Vagina (tissue), 2 donors: ENCODE data around the gene AADACL4. TPM values are rescaled to one million over a fixed set of nuclear protein-coding genes. Genes with fewer than 3 reads are reported as not detected.
"Not testable (repeated sequence)": the region's sequence is repeated elsewhere in the genome, so short reads cannot be mapped to it uniquely, and the experiment has no call there.

ENCODE experiments used
- DNase-seq, 2 donors: peaks; one replicate each; pipeline ENCODE4 v3.0.0-alpha.2; 2017; ENCODE audit errors: extremely low spot score in 2 of 2
- H3K27ac ChIP-seq: fragments of 200-600 bp; sonication (generic); one replicate; pipeline ENCODE4 v1.5.1; 2019
- H3K27me3 ChIP-seq: fragments of 200-600 bp; sonication (generic); one replicate; pipeline ENCODE4 v1.5.1; 2019
- H3K36me3 ChIP-seq, 2 donors: fragments of 200-600 bp; sonication (generic); one replicate each; pipeline ENCODE4 v1.5.1; 2017 to 2019
- H3K4me1 ChIP-seq: fragments of 200-600 bp; sonication (generic); one replicate; pipeline ENCODE4 v1.5.1; 2019
- H3K4me3 ChIP-seq, 2 donors: fragments of 200-600 bp; sonication (generic); 1 replicate in 1 of 2; 2 replicates in 1 of 2; pipeline ENCODE4 v1.5.1; 2016 to 2019
- H3K9me3 ChIP-seq: fragments of 200-600 bp; sonication (generic); one replicate; pipeline ENCODE4 v1.5.1; 2019
- POLR2A ChIP-seq, 2 donors: fragments of 450-650 bp; IDR thresholded peaks; one replicate each; pipeline ENCODE4 v1.6.1; 2017; ENCODE audit warnings: antibody characterized with exemption in 2 of 2, mild to moderate bottlenecking in 2 of 2, moderate library complexity in 2 of 2
- POLR2AphosphoS5 ChIP-seq, 2 donors: sonication (generic); formaldehyde crosslinking; IDR thresholded peaks; one replicate each; pipeline ENCODE4 v1.9.0; 2017; ENCODE audit warnings: antibody characterized with exemption in 2 of 2, mild to moderate bottlenecking in 2 of 2, low read depth in 1 of 2; ENCODE audit not compliant: insufficient read depth in 1 of 2
- intact Hi-C: fragments of 100-400 bp; cut with DNase I; formaldehyde crosslinking; loops from one replicate; pipeline ENCODE4 v1.15.1; 2023
- total RNA-seq: library from RNA; depleted of rRNA; stranded (reverse); fragments of >200 nt; gene quantifications from one replicate; pipeline ENCODE4 v1.2.3, GENCODE V29; 2016
- TF ChIP-seq, protein P1 (sequence below), 3 experiments: fragments of 450-650 bp in 2 of 3; fragments of 200-600 bp in 1 of 3; sonication (generic) in 1 of 3; IDR thresholded peaks; one replicate each; pipeline ENCODE4 v1.5.1; 2017 to 2019; ENCODE audit warnings: antibody characterized with exemption in 3 of 3, mild to moderate bottlenecking in 2 of 3, moderate library complexity in 2 of 3

Gene AADACL4
- total RNA-seq, 1 donor from 2014 or later = not detected

DNA sequence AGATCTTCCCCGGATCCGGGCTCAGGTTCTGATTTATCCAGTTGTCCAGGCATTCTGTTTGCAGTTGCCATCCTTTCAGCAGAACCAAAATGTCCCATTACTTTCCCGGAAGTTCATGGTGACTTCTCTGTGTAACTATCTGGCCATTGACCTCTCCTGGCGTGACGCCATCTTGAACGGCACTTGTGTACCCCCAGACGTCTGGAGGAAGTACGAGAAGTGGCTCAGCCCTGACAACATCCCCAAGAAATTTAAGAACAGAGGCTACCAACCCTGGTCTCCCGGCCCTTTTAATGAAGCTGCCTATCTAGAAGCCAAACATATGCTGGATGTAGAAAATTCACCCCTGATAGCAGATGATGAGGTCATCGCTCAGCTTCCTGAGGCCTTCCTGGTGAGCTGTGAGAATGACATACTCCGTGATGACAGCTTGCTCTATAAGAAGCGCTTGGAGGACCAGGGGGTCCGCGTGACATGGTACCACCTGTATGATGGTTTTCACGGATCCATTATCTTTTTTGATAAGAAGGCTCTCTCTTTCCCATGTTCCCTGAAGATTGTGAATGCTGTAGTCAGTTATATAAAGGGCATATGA is 22.4 kb downstream of the AADACL4 start:
- H3K4me3 ChIP-seq = no peak overlapping the region
- no peaks in the 10 kb centered on the region for H3K36me3 ChIP-seq
- no peak overlapping the region for H3K27ac ChIP-seq
- TF ChIP-seq POLR2AphosphoS5 (IDR thresholded peaks at IDR 0.05; ENCODE audit: insufficient read depth in 1 of 2, low read depth in 1 of 2) (no peak), POLR2A (IDR thresholded peaks at IDR 0.05) (no peak)
- TF ChIP-seq, protein P1, sequence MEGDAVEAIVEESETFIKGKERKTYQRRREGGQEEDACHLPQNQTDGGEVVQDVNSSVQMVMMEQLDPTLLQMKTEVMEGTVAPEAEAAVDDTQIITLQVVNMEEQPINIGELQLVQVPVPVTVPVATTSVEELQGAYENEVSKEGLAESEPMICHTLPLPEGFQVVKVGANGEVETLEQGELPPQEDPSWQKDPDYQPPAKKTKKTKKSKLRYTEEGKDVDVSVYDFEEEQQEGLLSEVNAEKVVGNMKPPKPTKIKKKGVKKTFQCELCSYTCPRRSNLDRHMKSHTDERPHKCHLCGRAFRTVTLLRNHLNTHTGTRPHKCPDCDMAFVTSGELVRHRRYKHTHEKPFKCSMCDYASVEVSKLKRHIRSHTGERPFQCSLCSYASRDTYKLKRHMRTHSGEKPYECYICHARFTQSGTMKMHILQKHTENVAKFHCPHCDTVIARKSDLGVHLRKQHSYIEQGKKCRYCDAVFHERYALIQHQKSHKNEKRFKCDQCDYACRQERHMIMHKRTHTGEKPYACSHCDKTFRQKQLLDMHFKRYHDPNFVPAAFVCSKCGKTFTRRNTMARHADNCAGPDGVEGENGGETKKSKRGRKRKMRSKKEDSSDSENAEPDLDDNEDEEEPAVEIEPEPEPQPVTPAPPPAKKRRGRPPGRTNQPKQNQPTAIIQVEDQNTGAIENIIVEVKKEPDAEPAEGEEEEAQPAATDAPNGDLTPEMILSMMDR (IDR thresholded peaks at IDR 0.05) = no peak
- no peaks in the 10 kb centered on the region for H3K9me3 ChIP-seq
- no peak for DNase-seq
- intact Hi-C loops = no loop called here
- no peaks in the 10 kb centered on the region for H3K4me1 ChIP-seq
- no peaks in the 10 kb centered on the region for H3K27me3 ChIP-seq

DNA sequence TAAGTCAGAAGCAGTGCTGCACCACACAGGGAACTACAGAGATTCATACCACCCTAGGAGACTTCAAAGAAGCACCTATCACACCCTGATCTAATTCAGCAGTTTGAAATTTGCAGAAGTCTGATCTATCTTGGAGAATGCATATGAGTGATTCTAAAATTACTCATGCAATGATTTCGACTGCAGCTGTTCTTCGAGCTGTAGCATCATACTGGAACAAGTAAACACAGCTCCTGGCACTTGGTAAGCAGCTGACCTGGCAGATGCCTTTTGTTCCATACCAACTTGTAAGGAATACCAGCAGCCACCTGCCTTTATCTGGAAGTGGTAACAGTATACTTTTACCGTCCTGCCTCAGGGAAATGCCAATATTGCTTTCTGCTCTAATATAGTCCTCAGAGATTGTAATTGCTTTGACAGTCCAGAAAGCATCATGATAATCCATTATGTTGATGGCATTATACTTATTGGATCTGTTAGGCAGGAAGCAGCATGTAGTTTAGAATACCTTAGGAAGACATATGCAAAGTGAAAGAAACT is 25.7 kb downstream of the AADACL4 start:
- Histone ChIP-seq H3K9me3 (no peaks in the 10 kb centered on the region), H3K27me3 (no peaks in the 10 kb centered on the region), H3K4me1 (no peaks in the 10 kb centered on the region), H3K27ac (no peak overlapping the region), H3K36me3 (no peaks in the 10 kb centered on the region), H3K4me3 (no peak overlapping the region)
- no peak for DNase-seq
- TF ChIP-seq, protein P1 (IDR thresholded peaks at IDR 0.05) = no peak
- TF ChIP-seq POLR2A (IDR thresholded peaks at IDR 0.05) = no peak
- no peak for TF ChIP-seq POLR2AphosphoS5 (IDR thresholded peaks at IDR 0.05; ENCODE audit: insufficient read depth in 1 of 2, low read depth in 1 of 2)
- intact Hi-C loops = no loop called here

- no peaks in the 10 kb centered on the region for H3K36me3 ChIP-seq
- H3K9me3 ChIP-seq = no peaks in the 10 kb centered on the region
- H3K4me1 ChIP-seq = no peaks in the 10 kb centered on the region
- intact Hi-C loops = no loop called here
- TF ChIP-seq, protein P1 (IDR thresholded peaks at IDR 0.05) = no peak
- TF ChIP-seq POLR2AphosphoS5 (IDR thresholded peaks at IDR 0.05; ENCODE audit: insufficient read depth in 1 of 2, low read depth in 1 of 2) = no peak
- no peak for TF ChIP-seq POLR2A (IDR thresholded peaks at IDR 0.05)
- DNase-seq = no peak
- no peak overlapping the region for H3K27ac ChIP-seq
- H3K27me3 ChIP-seq = no peaks in the 10 kb centered on the region
- no peak overlapping the region for H3K4me3 ChIP-seq
These were observed 30.5 kb downstream of the AADACL4 start for GRCh38 chr1:12674358-12674757.

DNA sequence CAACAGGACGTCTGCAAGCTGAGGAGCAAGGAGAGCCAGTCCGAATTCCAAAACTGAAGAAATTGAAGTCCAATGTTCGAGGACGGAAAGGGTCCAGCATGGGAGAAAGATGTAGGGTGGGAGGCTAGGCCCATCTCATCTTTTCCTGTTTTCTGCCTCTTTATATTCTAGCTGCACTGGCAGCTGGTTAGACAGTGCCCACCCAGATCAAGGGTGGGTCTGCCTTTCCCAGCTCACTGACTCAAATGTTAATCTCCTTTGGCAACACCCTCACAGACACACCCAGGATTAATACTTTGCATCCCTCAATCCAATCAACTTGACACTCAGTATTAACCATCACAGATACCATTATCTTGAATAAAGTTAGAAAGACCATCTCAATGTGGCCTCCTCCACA is 32.2 kb downstream of the AADACL4 start:
- DNase-seq, H3K36me3 ChIP-seq, H3K4me3 ChIP-seq, intact Hi-C loops, H3K27me3 ChIP-seq, H3K4me1 ChIP-seq, H3K9me3 ChIP-seq, H3K27ac ChIP-seq: not testable (repeated sequence)

DNA sequence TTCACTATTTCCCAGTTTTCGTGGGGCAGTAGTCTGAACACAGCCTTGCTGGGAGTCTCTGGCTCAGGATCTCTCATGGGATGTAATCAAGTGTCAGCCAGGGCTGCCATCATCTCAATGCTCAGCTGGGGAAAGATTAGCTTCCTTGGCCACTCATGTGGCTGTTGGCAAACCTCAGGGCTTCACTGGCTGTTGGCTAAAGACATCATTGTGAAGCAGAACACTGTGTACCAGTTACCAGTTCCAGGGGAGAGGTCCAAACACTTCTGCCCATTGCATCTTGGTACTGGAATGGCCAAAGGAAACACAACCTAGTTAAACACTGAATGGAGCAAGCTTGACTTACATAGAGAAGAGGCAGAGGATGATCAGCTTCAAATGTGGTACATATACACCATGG is 33.7 kb downstream of the AADACL4 start:
- TF ChIP-seq POLR2A (IDR thresholded peaks at IDR 0.05) (no peak), POLR2AphosphoS5 (IDR thresholded peaks at IDR 0.05; ENCODE audit: insufficient read depth in 1 of 2, low read depth in 1 of 2) (no peak)
- TF ChIP-seq, protein P1 (IDR thresholded peaks at IDR 0.05) = no peak
- no peaks in the 10 kb centered on the region for H3K4me1 ChIP-seq
- no peak overlapping the region for H3K4me3 ChIP-seq
- no peaks in the 10 kb centered on the region for H3K27me3 ChIP-seq
- no peaks in the 10 kb centered on the region for H3K9me3 ChIP-seq
- intact Hi-C loops = no loop called here
- DNase-seq = no peak
- H3K36me3 ChIP-seq = no peaks in the 10 kb centered on the region
- H3K27ac ChIP-seq = no peak overlapping the region
